ENCODE data around the gene TMEM108.

DNA sequence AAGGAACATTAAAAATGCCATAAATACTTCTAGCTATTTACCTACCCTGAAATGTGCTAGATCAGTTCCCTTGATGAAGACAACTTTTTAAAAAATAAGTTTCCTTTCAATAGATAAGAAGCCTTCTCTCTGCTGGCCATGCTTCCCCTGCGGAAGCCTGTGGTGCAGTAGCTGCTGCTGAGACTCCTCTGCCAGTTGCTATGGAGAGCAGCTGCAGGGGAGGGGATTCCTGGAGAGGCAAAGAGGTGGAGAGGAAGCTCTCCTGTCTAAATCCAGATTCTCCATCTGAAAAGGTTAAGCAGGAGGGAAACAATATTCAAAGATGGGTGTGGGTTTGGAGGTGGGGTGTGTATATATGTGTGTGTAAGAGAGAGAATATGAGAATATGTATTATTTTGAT is 291.9 kb downstream of the TMEM108 start:
- TF ChIP-seq, protein P1, sequence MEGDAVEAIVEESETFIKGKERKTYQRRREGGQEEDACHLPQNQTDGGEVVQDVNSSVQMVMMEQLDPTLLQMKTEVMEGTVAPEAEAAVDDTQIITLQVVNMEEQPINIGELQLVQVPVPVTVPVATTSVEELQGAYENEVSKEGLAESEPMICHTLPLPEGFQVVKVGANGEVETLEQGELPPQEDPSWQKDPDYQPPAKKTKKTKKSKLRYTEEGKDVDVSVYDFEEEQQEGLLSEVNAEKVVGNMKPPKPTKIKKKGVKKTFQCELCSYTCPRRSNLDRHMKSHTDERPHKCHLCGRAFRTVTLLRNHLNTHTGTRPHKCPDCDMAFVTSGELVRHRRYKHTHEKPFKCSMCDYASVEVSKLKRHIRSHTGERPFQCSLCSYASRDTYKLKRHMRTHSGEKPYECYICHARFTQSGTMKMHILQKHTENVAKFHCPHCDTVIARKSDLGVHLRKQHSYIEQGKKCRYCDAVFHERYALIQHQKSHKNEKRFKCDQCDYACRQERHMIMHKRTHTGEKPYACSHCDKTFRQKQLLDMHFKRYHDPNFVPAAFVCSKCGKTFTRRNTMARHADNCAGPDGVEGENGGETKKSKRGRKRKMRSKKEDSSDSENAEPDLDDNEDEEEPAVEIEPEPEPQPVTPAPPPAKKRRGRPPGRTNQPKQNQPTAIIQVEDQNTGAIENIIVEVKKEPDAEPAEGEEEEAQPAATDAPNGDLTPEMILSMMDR (IDR thresholded peaks at IDR 0.05 in 2 of 3, conservative IDR thresholded peaks at IDR 0.05 in 1 of 3; ENCODE audit: borderline replicate concordance in 1 of 3, insufficient read depth in 1 of 3, low read depth in 2 of 3, low read length in 2 of 3), result no peak
- no peak for TF ChIP-seq FOSL1 (IDR thresholded peaks at IDR 0.05; ENCODE audit: low read depth)
- TF ChIP-seq SIN3A (IDR thresholded peaks at IDR 0.05; ENCODE audit: low read depth), result no peak
